NCI-H2081 treated with DMSO at 0.1 percent for 48 hours (cell line): Measurements from ENCODE around the gene OPN1MW.
"Not testable (repeated sequence)": the region's sequence is repeated elsewhere in the genome, so short reads cannot be mapped to it uniquely, and the experiment has no call there.

Experiments
- DNase-seq: peaks from one replicate; lab custom pipeline; 2025; lab: John Stamatoyannopoulos, UW

OPN1MW gene

DNA sequence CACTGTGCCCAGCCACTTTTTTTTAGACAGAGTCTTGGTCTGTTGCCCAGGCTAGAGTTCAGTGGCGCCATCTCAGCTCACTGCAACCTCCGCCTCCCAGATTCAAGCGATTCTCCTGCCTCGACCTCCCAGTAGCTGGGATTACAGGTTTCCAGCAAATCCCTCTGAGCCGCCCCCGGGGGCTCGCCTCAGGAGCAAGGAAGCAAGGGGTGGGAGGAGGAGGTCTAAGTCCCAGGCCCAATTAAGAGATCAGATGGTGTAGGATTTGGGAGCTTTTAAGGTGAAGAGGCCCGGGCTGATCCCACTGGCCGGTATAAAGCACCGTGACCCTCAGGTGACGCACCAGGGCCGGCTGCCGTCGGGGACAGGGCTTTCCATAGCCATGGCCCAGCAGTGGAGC is at the start of gene OPN1MW:
TSS of gene OPN1MW (plus strand) at position 301 of the 400 bp plus-strand sequence. CDS start at position 383, 82 bp downstream.
- not testable (repeated sequence) for DNase-seq

DNA sequence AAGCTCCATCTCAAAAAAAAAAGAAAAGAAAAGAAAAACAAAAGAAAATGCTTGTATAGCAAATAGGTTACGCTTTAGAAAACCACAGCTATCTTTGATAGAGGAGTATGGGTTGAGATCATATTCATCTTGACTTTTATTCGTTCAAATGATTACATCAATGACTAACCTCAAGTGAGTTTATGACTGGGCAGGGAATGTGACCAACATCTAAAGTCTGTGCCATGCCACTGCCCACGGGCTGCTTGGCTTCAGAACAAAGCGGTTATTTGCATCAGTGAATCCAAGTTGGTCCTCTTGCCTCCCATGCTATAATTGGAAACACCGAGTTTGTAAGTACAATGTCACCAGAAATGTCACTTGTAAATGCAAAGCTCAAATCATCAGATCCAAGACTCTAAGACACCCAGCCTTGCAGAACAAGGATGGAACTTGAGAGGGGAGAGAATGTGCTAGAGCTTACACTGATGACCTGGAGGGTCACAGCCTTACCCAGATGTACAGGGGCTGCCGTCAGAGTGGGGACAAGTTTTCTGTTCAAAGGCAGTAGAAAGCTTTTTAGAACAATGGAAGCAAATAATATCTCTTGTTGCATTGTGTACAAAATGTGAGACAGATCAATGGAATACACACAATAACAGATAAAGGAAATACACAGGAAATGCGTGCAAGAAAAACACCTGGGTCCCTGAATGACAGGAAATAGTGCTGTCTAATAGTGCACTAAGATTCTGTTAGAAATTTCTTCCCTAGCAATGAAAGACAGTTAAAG is 46.8 kb upstream of the OPN1MW start:
- DNase-seq, result no peak

DNA sequence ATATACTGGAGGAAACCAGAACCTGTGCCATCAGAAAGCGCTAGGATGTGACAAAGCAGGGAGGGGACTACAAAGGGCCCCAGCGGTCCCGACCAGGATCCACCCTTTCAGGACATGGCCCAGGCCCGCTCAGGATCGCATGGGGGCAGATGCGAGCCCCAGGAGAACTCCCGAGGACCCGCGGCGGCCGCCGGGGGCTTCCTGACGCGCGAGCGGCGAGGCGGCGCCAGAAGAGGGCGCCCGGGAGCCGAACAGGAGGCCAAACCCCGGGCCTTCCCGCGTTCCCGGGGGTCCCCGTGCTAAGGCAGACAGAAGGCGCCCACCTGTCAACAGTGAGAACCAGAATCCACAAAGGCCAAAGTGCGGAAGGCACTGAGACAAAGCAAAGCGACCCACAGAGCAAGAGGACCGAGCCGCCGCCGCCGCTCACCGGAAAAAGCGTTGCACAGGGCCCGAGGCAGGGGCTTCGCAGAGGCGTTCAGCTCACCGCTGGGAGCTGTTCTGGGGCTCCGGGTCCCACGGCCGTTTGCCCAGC is 45.7 kb upstream of the OPN1MW start:
- DNase-seq, result no peak

DNA sequence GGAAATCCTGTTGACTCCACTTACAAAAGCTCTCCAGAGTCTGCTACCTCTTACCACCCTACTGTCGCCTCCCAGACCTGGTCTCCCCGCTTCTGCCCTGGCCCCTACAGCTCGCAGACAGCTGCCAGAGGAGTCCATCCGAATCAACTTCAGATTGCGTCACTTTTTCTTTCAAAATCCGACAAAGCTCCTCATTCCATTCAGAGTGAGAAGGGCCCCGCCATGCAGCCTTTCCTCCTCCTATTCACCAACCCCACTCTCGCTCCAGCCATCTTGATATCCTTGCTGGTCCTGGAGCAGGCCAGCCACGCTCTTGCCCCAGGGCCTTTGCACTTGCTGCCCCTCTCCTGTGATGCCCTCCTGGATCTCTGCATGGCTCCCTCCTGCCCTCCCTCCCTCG is 43.5 kb upstream of the OPN1MW start:
- DNase-seq, result no peak

DNA sequence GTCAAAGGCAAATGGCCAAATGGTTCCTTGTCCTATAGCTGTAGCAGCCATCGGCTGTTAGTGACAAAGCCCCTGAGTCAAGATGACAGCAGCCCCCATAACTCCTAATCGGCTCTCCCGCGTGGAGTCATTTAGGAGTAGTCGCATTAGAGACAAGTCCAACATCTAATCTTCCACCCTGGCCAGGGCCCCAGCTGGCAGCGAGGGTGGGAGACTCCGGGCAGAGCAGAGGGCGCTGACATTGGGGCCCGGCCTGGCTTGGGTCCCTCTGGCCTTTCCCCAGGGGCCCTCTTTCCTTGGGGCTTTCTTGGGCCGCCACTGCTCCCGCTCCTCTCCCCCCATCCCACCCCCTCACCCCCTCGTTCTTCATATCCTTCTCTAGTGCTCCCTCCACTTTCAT is 42.2 kb upstream of the OPN1MW start:
- no peak for DNase-seq

DNA sequence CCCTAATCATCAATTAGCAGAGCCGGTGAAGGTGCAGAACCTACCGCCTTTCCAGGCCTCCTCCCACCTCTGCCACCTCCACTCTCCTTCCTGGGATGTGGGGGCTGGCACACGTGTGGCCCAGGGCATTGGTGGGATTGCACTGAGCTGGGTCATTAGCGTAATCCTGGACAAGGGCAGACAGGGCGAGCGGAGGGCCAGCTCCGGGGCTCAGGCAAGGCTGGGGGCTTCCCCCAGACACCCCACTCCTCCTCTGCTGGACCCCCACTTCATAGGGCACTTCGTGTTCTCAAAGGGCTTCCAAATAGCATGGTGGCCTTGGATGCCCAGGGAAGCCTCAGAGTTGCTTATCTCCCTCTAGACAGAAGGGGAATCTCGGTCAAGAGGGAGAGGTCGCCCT is 41.7 kb upstream of the OPN1MW start:
- DNase-seq, result no peak

DNA sequence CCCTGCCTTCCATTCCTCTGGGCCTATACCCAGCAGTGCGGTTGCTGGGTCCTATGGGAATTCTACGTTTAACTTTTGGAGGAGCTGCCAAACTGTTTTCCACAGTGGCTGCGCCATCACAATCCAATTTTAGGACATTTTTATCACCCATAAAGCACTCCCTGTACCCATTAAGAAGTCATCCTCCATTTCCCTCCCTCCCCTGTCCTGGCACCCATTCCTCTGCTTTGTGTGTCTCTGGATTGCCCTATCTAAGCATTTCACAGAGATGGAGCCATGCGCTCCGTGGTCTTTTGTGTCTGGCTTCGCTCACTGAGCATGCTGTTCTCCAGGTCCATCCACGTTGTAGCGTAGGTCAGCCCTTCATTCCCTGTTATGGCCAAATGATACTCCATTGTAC is 40.0 kb upstream of the OPN1MW start:
- DNase-seq, result no peak

DNA sequence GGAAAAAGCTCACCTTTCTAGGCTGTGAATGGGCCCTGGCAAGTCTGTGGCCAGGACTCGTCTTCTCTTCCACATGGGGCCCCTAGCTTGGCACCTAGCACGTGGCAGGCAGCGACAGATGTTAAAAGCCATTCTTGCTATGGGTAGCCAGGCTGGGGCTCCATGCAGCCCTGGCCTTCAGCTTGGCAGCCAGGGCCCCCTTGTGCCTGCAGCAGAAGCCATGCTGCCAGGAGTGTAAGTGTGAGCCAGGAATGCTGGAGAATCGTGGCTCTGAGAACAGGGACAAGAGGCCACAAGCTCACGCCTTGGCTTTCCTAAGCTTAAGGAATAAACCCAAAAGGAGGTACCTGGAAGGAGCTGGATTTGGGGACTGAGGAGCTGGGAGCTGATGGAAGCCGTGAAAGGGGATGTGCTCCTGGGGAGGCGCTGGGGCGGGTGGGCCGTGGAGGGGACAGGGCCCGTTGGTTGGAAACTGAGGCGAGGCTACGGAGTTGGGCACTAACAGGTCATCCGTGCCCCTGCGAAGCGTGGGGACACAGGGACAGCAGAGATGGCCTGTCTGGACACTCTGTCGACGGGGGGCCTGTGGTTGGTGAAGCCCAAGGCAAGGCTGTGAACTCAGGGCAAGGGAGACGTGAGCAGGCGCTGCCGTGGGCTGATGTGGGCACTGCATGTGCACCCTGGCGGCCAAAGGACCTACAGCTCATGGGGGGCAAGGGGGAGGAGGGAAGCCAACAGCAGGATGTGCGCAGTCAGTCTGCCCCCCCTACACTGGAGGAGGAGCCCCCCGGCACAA is 39.2 kb upstream of the OPN1MW start:
- DNase-seq, result no peak

DNA sequence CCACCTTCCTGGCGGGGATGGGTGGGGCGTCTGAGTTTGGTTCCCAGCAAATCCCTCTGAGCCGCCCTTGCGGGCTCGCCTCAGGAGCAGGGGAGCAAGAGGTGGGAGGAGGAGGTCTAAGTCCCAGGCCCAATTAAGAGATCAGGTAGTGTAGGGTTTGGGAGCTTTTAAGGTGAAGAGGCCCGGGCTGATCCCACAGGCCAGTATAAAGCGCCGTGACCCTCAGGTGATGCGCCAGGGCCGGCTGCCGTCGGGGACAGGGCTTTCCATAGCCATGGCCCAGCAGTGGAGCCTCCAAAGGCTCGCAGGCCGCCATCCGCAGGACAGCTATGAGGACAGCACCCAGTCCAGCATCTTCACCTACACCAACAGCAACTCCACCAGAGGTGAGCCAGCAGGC is 38.4 kb upstream of the OPN1MW start, which contains the start of gene OPN1LW:
TSS of gene OPN1LW (plus strand) at position 234 of the 400 bp plus-strand sequence. CDS start at position 275, 41 bp downstream.
- DNase-seq, result not testable (repeated sequence)

DNA sequence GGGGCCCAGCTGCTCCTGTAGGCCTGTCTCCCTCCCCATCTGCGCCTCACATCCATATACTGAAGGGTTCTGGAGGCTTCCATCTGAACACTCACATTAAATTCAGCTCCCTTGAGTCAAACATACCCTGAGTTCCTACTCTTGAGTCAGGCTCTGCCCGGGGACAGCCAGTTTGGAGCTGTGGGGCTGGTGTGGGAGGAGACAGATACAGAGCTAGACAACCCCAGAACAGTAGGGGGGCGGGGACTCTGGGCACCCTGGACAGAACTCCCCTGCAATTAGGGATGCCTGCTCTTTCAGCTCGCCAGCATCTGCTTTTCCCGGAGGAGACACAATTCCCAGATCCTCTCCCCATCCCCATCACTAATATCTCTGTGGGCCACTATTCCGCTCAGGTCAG is 31.4 kb upstream of the OPN1MW start:
- not testable (repeated sequence) for DNase-seq

DNA sequence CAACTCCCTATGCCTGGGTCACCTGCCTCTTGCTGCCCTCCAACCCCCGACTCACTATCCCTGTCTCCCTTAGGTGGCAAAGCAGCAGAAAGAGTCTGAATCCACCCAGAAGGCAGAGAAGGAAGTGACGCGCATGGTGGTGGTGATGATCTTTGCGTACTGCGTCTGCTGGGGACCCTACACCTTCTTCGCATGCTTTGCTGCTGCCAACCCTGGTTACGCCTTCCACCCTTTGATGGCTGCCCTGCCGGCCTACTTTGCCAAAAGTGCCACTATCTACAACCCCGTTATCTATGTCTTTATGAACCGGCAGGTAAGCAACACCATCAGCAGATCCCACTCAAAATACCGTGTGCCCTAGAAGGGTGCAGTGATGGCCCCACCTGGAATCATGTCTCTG is 26.2 kb upstream of the OPN1MW start:
- DNase-seq, result not testable (repeated sequence)

DNA sequence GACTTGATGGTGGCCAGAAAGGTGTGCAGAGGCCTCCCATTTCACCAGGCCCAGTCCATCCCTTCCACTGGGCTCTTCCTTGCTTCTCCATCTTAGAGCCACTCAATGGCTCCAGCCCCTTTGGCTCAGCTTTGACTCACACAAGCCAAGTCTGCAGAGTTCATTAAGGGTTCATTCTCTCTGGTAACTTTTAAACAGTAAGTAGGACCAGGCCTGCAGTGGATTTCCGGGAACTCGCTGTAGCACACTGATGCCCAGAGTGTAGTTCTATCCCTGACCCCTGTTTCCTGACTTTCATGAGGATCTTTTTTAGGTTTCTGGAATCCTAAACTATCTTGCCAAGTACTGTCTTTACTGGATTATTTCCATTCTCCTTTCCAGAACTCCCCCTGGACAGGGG is 25.2 kb upstream of the OPN1MW start:
- not testable (repeated sequence) for DNase-seq

DNA sequence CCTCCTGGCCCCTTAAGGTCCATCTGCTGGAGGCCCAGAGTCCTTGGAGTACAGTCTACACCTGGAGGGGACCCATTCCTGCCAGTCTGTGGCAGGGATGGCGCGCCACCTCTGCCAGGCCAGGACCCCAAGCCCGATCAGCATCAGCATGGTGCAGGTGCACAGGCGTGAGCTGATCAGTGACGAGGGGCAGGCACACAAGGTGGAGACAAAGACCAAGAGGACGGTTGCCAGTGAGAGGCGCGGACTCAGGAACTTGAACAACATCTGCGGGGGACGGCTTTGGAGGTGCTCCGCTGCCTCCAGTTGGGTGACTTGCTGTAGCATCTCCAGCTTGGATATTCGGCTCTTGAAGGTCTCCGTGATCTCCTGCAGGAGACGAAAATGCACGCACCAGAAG is 23.1 kb upstream of the OPN1MW start:
- not testable (repeated sequence) for DNase-seq

DNA sequence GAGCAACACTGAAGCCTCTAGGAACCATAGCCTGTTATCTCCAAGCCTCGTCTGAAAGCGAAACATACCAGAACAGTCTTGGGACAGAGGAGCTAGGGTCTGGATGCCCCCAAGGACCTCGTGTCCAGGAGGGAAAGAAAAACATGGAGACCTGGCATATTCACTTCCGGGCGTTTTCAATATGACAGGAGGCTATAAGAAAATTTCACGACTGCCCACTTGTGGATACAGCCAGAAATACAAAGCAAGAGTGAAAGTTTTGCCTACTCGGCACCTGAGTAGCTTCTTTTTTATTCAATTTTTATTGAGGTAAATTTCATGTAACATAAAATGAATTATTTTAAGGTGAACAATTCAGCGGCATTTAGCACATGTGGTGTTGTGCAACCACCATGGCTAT is 17.5 kb upstream of the OPN1MW start:
- not testable (repeated sequence) for DNase-seq

DNA sequence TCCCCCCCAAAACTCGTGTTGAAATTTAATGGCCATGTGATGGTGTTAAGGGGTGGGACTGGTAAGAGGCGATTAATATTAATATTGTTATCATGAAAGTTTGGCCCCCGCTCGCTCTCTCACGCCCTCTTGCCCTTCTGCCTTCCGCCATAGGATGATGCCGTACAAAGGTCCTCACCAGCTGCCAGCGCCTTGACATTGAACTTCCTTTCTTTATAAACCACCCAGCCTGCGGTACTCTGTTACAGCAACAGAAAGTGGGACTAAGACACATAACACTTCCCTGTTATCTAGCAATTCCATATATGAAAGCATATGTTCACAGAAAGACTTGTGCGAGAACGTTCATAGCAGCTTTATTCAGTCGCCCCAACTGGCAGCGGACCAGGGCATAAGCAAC is 14.0 kb upstream of the OPN1MW start:
- not testable (repeated sequence) for DNase-seq

DNA sequence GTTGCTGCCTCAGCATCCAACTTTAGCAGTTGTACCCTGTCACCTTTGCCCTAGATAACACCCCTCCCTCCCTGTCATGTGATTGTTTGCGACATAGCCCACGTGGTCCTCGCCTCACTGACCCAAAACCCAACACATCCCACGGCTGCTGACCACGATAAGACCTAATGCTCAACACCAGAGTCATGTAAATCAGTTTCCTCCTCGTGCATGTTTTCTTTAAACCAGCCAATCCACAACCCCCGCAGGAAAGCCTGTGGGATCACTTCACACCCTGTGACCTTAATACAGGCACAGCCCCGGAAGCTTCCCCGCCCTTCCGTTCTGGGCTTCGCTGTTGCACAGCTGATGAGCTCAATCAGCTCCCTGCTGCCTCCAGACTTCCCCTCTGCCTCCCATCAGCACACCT is 9.9 kb upstream of the OPN1MW start:
- DNase-seq, result not testable (repeated sequence)

DNA sequence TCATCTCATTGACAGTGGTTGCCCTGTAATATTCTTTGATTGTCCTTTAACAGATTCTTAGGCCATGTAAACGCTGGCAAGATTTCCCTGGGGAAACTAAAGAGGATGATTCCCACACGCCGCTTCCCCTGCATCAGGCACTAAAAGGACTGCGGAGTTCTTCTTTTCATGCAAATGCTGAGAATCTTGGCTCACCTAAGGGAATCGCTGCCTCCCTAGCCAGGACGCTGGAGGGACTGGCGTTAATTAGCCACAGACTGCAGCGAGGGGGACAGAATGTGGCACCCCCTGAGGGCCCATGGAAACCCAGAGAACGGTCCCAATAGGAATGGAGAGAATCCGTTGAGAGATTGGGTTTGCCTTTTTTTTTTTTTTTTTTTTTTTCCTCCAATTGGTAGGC is 8.0 kb upstream of the OPN1MW start:
- DNase-seq, result not testable (repeated sequence)

DNA sequence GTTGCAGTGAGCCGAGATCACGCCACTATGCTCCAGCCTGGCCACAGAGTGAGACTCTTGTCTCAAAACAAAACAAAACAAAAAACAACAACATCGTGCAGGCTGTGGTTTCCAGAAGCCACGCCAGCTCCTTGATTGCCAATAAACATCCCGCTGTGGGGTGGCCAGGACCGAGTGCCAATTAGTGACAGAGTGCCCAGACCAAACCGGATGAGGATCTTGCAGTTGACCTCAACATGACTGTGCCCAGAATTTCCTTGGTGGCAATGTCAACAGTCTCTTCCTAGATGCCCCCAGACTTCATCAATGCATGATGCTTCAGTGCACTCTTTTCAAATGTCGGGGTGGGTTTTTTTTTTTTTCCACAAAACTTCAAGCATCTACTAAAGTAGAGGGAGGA is 1.4 kb downstream of the OPN1MW start:
- DNase-seq, result not testable (repeated sequence)

DNA sequence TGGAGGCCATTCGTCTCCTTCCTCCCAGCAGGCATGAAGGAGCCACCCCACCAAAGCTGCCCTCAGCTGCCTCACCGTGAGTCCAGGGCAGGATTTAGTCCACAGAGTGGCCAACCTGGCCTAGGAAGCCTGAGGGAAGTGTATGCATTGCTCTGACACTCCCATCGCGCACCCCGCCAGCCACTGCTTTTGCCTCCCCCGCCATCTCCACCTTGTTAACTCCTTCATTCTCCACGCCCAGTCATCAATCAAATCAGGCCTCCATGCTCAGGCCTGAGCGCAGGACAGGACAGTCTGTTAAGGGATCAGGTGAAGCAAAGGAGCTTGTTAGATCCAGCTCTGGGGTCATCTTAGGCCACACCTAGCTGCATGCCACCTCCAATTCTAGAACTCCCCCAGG is 10.4 kb downstream of the OPN1MW start:
- not testable (repeated sequence) for DNase-seq

DNA sequence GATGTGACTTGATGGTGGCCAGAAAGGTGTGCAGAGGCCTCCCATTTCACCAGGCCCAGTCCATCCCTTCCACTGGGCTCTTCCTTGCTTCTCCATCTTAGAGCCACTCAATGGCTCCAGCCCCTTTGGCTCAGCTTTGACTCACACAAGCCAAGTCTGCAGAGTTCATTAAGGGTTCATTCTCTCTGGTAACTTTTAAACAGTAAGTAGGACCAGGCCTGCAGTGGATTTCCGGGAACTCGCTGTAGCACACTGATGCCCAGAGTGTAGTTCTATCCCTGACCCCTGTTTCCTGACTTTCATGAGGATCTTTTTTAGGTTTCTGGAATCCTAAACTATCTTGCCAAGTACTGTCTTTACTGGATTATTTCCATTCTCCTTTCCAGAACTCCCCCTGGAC is 11.9 kb downstream of the OPN1MW start:
- DNase-seq, result not testable (repeated sequence)

DNA sequence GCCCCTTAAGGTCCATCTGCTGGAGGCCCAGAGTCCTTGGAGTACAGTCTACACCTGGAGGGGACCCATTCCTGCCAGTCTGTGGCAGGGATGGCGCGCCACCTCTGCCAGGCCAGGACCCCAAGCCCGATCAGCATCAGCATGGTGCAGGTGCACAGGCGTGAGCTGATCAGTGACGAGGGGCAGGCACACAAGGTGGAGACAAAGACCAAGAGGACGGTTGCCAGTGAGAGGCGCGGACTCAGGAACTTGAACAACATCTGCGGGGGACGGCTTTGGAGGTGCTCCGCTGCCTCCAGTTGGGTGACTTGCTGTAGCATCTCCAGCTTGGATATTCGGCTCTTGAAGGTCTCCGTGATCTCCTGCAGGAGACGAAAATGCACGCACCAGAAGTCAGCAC is 14.1 kb downstream of the OPN1MW start:
- DNase-seq, result not testable (repeated sequence)

DNA sequence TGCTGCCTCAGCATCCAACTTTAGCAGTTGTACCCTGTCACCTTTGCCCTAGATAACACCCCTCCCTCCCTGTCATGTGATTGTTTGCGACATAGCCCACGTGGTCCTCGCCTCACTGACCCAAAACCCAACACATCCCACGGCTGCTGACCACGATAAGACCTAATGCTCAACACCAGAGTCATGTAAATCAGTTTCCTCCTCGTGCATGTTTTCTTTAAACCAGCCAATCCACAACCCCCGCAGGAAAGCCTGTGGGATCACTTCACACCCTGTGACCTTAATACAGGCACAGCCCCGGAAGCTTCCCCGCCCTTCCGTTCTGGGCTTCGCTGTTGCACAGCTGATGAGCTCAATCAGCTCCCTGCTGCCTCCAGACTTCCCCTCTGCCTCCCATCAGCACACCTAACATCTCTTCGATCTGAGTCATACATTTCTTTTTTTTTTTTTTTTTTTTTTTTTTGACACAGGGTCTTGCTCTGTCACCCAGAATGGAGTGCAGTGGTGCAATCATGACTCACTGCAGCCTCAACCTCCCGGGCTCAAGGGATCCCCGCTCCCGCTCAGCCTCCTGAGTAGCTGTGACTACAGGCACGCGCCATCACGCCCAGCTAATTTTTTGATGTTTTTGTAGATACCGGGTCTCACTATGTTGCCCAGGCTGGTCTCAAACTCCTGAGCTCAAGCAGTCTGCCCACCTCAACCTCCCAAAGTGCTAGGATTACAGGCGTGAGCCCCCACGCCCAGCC is 27.4 kb downstream of the OPN1MW start:
- not testable (repeated sequence) for DNase-seq
